Right lobe of liver (tissue), 6 donors: ENCODE measurements around the gene WFIKKN2. TPM values are rescaled to one million over a fixed set of nuclear protein-coding genes. Genes with fewer than 3 reads are reported as not detected.
A peak's percentile ranks its signal among the peaks of the same experiment; 100 is the strongest.

Source experiments
- ATAC-seq, 4 donors: fragments of 200-7000 bp; cut with Tn5 transposase; one replicate each; pipeline ENCODE4 v1.9.1; 2020; ENCODE audit warnings: mild to moderate bottlenecking in 4 of 4, moderate library complexity in 4 of 4
- DNase-seq, 3 donors: peaks; one replicate each; pipeline ENCODE4 v3.0.0-alpha.2; 2020
- H3K27ac ChIP-seq, 3 donors: fragments of 200-600 bp; one replicate each; pipeline ENCODE4 v1.8.0; 2022
- H3K27me3 ChIP-seq, 2 donors: fragments of 200-600 bp; one replicate each; pipeline ENCODE4 v1.8.0; 2022
- H3K36me3 ChIP-seq, 4 donors: fragments of 200-600 bp; sonication (generic) in 1 of 4; one replicate each; pipeline versions ENCODE4 v1.5.1 to v1.8.0; 2017 to 2022; ENCODE audit warnings: control low read depth in 1 of 4
- H3K4me1 ChIP-seq, 4 donors: fragments of 200-600 bp; sonication (generic) in 1 of 4; one replicate each; pipeline versions ENCODE4 v1.5.1 to v1.8.0; 2017 to 2022; ENCODE audit warnings: control low read depth in 1 of 4
- H3K4me3 ChIP-seq, 3 donors: fragments of 200-600 bp; one replicate each; pipeline ENCODE4 v1.8.0; 2022
- H3K9me3 ChIP-seq, 4 donors: fragments of 200-600 bp; sonication (generic) in 1 of 4; one replicate each; pipeline versions ENCODE4 v1.5.1 to v1.8.0; 2017 to 2022; ENCODE audit warnings: control low read depth in 1 of 4
- CTCF ChIP-seq, 4 donors: fragments of 200-600 bp in 3 of 4; fragments of 450-650 bp in 1 of 4; IDR thresholded peaks; one replicate each; pipeline versions ENCODE4 v1.5.1 to v1.8.0; 2016 to 2022; ENCODE audit warnings: antibody characterized with exemption in 4 of 4, mild to moderate bottlenecking in 2 of 4
- POLR2A ChIP-seq: fragments of 450-650 bp; IDR thresholded peaks from one replicate; pipeline ENCODE4 v1.6.1; 2017; ENCODE audit warnings: antibody characterized with exemption, mild to moderate bottlenecking
- WGBS: methylation state at CpG from one replicate; pipeline ENCODE4 v1.1.6; 2018; ENCODE audit warnings: low coverage, low lambda C conversion rate; ENCODE audit not compliant: insufficient coverage; ENCODE audit errors: missing lambda C conversion rate; 5-methylcytosine and 5-hydroxymethylcytosine counted together
- intact Hi-C, 2 donors: fragments of 100-400 bp; cut with DNase I; formaldehyde crosslinking; loops; one replicate each; pipeline versions ENCODE4 v1.11.2 to v1.14.1; 2022
- total RNA-seq, 6 experiments: library from RNA; depleted of rRNA in 2 of 6; stranded (reverse); fragments of >200 nt in 2 of 6; fragmentation: NEBNext Ultra II Directional in 3 of 6; extraction: Animal tissue kit (Norgen Biotek cat#: 25700) in 3 of 6; gene quantifications; one replicate each; pipeline versions ENCODE4 v1.1.0 to v1.2.4, GENCODE V29; 2016 to 2023
- donor health status: DM: no; HTN: yes; CAD: no.
- donor health status: DM: no; HTN: no; CAD: no.
- donor health status: DM: no; HTN: no; CAD: no.
- donor health status: DM: no; HTN: yes; CAD: no.
- donor health status: DM: no; HTN: yes; CAD: no.

WFIKKN2 gene
- total RNA-seq, 6 experiments from 2014 or later = not detected

GRCh38 chr17:50868140-50868438 lies 32.7 kb downstream of the WFIKKN2 start:
- 0% methylated on average over 1 of the region's 1 CpG for WGBS
- intact Hi-C loops = loop anchor here in 1 of 2 donors (5.0 kb wide), 1 partner anchor 79 kb away; no protein-coding TSS in a partner anchor
- peak overlapping the region; percentile 97 to 100 (median 99) for H3K27ac ChIP-seq

GRCh38 chr17:50868602-50869001 lies 33.2 kb downstream of the WFIKKN2 start:
- peak overlapping the region; percentile 97 to 100 (median 99) for H3K27ac ChIP-seq
- no peaks in the 10 kb centered on the region for H3K9me3 ChIP-seq
- no peaks in the 10 kb centered on the region for H3K27me3 ChIP-seq
- ATAC-seq = no peak
- intact Hi-C loops = loop anchor here in 1 of 2 donors (5.0 kb wide), 1 partner anchor 79 kb away; no protein-coding TSS in a partner anchor
- no peak for TF ChIP-seq CTCF (IDR thresholded peaks at IDR 0.05)
- H3K4me3 ChIP-seq = peak overlapping the region in 2 of 3 donors; percentile 56 to 78
- DNase-seq = no peak
- H3K4me1 ChIP-seq = peaks cover 0 to 16% (median 6%) of the 10 kb centered on the region in 4 donors
- 10% methylated on average over 1 of the region's 1 CpG for WGBS
- peaks cover 0 to 2% (median under 1%) of the 10 kb centered on the region in 4 donors for H3K36me3 ChIP-seq

More at GRCh38 chr17:50868140-50868438, 32.7 kb downstream of the WFIKKN2 start:
- no peaks in the 10 kb centered on the region for H3K27me3 ChIP-seq
- TF ChIP-seq POLR2A (no peak), CTCF (IDR thresholded peaks at IDR 0.05) (no peak)
- no peaks in the 10 kb centered on the region for H3K9me3 ChIP-seq
- peak overlapping the region; percentile 56 to 78 (median 77) for H3K4me3 ChIP-seq
- ATAC-seq (no peak), DNase-seq (no peak)
- peaks cover 0 to 16% (median 6%) of the 10 kb centered on the region in 4 donors for H3K4me1 ChIP-seq
- H3K36me3 ChIP-seq = peaks cover 0 to 7% (median 2%) of the 10 kb centered on the region in 4 donors

- DNase-seq (no peak), ATAC-seq (no peak)
- Histone ChIP-seq H3K9me3 (no peaks in the 10 kb centered on the region), H3K4me3 (no peak overlapping the region), H3K4me1 (peaks cover 0 to 16% (median 6%) of the 10 kb centered on the region in 4 donors), H3K27ac (no peak overlapping the region), H3K27me3 (no peaks in the 10 kb centered on the region), H3K36me3 (no peaks in the 10 kb centered on the region)
- 44% methylated on average over 4 of the region's 4 CpGs for WGBS
- TF ChIP-seq CTCF (IDR thresholded peaks at IDR 0.05) = no peak
- no peak for TF ChIP-seq POLR2A
- intact Hi-C loops = no loop called here
These were observed 36.0 kb downstream of the WFIKKN2 start for GRCh38 chr17:50871364-50871763.

GRCh38 chr17:50871898-50872297 lies 36.5 kb downstream of the WFIKKN2 start:
- no peak for TF ChIP-seq CTCF (IDR thresholded peaks at IDR 0.05)
- TF ChIP-seq POLR2A = no peak
- intact Hi-C loops = no loop called here
- no peak for ATAC-seq
- no peaks in the 10 kb centered on the region for H3K36me3 ChIP-seq
- no peaks in the 10 kb centered on the region for H3K27me3 ChIP-seq
- DNase-seq = peak in 1 of 3 donors; percentile 31
- H3K27ac ChIP-seq = peak overlapping the region in 1 of 3 donors; percentile 30
- H3K9me3 ChIP-seq = no peaks in the 10 kb centered on the region
- H3K4me3 ChIP-seq = no peak overlapping the region
- WGBS = 24% methylated on average over 2 of the region's 2 CpGs
- H3K4me1 ChIP-seq = peaks cover 0 to 16% (median 6%) of the 10 kb centered on the region in 4 donors
